Psoas muscle (tissue), 8 donors: Measurements from ENCODE around the gene PSD4. TPM values are rescaled to one million over a fixed set of nuclear protein-coding genes. Genes with fewer than 3 reads are reported as not detected.

Experiments used
- ATAC-seq, 4 donors: fragments of 200-7000 bp; cut with Tn5 transposase; one replicate each; pipeline ENCODE4 v1.9.1; 2020; ENCODE audit warnings: moderate library complexity in 3 of 4, mild to moderate bottlenecking in 2 of 4
- DNase-seq, 2 donors: peaks; one replicate each; pipeline ENCODE4 v3.0.0-alpha.2; 2020
- H3K27ac ChIP-seq: fragments of 200-600 bp; one replicate; pipeline ENCODE4 v1.8.0; 2022
- H3K27me3 ChIP-seq, 3 donors: fragments of 200-600 bp in 1 of 3; one replicate each; pipeline versions ENCODE4 v1.6.1 to v1.8.0; 2013 to 2022; ENCODE audit warnings: low read length in 2 of 3, mild to moderate bottlenecking in 2 of 3, moderate library complexity in 1 of 3; ENCODE audit not compliant: insufficient read depth in 3 of 3
- H3K36me3 ChIP-seq, 2 donors: fragments of 200-600 bp in 1 of 2; one replicate each; pipeline versions ENCODE4 v1.6.1 to v1.8.0; 2013 to 2022; ENCODE audit warnings: low read depth in 1 of 2, mild to moderate bottlenecking in 1 of 2, moderate library complexity in 1 of 2; ENCODE audit not compliant: insufficient read depth in 1 of 2
- H3K4me1 ChIP-seq: fragments of 200-600 bp; one replicate; pipeline ENCODE4 v1.8.0; 2022
- H3K4me3 ChIP-seq: fragments of 200-600 bp; one replicate; pipeline ENCODE4 v1.8.0; 2022; ENCODE audit warnings: mild to moderate bottlenecking
- H3K9me3 ChIP-seq: fragments of 200-600 bp; one replicate; pipeline ENCODE4 v1.8.0; 2022
- CTCF ChIP-seq: fragments of 200-600 bp; IDR thresholded peaks from one replicate; pipeline ENCODE4 v1.8.0; 2022; ENCODE audit warnings: antibody characterized with exemption
- WGBS, 3 donors: extraction: QIAGEN DNeasy Blood & Tissue Kit; methylation state at CpG; one replicate each; pipeline versions ENCODE4 v1.1.6 to v1.1.7; 2013; 5-methylcytosine and 5-hydroxymethylcytosine counted together
- intact Hi-C, 2 donors: fragments of 100-400 bp; cut with DNase I; formaldehyde crosslinking; loops; one replicate each; pipeline versions ENCODE4 v1.11.0 to v1.14.2; 2022
- polyA plus RNA-seq, 3 donors: library from polyadenylated mRNA; stranded (reverse); fragments of 200-250 nt; gene quantifications; one replicate each; pipeline ENCODE4 v1.2.3, GENCODE V29; 2013
- total RNA-seq, 4 donors: library from RNA; stranded (reverse); fragmentation: NEBNext Ultra II Directional in 2 of 4; extraction: Animal tissue kit (Norgen Biotek cat#: 25700) in 2 of 4; gene quantifications; one replicate each; pipeline versions ENCODE4 v1.2.1 to v1.2.4, GENCODE V29; 2021 to 2023
- donor health status: healthy with polysubstance abuse.
- donor health status: DM: no; HTN: no; CAD: no; lungs with moderate emphysema.
- donor health status: Bipolar disorder and iron deficiency.
- donor health status: healthy.
- donor health status: DM: yes; HTN: yes; CAD: no.
- donor health status: DM: no; HTN: no; CAD: no.
- donor health status: DM: no; HTN: no; CAD: no.
- donor health status: DM: yes; HTN: yes; CAD: no.

Gene PSD4
- total and polyA plus RNA-seq, 7 donors, result 0.35 to 1.7 (median 0.87) TPM

DNA sequence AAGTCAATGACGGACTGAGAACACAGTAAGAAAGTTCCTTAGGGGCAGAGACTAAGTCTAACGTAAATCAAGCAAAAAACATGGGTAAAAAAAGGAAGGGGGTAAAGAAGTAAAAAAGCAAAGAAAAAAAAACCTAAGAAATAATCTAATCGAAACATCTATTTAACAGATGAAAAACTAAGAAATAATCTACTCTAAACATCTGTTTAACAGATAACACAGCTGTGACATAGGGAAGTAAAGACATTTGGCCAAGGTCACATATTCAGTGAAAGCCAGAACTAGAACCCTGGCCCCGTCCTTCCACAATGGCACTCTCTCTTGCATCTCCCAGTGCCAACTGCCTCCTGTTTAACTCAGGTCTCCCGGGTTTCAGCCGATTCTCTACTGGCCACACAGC lies 48.1 kb downstream of the PSD4 start:
- no peaks in the 10 kb centered on the region for H3K36me3 ChIP-seq

GRCh38 chr2:113223813-113224212 lies 50.0 kb downstream of the PSD4 start:
- no peak for TF ChIP-seq CTCF
- WGBS, 3 donors, result 97 to 99% (median 97%) methylated on average over 1 of the region's 1 CpG
- Histone ChIP-seq H3K9me3 (no peaks in the 10 kb centered on the region), H3K4me3 (no peak overlapping the region), H3K36me3 (no peaks in the 10 kb centered on the region), H3K27me3 (peaks cover 0 to 2% (median 0%) of the 10 kb centered on the region in 3 donors), H3K4me1 (peaks cover 5% of the 10 kb centered on the region), H3K27ac (no peak overlapping the region)
- DNase-seq (no peak), ATAC-seq (no peak)
- intact Hi-C loops, result no loop called here

More for the DNA sequence above, 48.1 kb downstream of the PSD4 start:
- Histone ChIP-seq H3K27me3 (peaks cover 0 to 2% (median 0%) of the 10 kb centered on the region in 3 donors), H3K4me3 (no peak overlapping the region), H3K4me1 (peaks cover 5% of the 10 kb centered on the region), H3K27ac (no peak overlapping the region), H3K9me3 (no peaks in the 10 kb centered on the region)
- intact Hi-C loops, result no loop called here
- 67 to 74% (median 71%) methylated on average over 6 of the region's 6 CpGs for WGBS, 3 donors
- DNase-seq (no peak), ATAC-seq (no peak)
- no peak for TF ChIP-seq CTCF

- no peaks in the 10 kb centered on the region for H3K9me3 ChIP-seq
- no peaks in the 10 kb centered on the region for H3K36me3 ChIP-seq
- H3K27ac ChIP-seq, result no peak overlapping the region
- no peak overlapping the region for H3K4me3 ChIP-seq
- peaks cover 0 to 2% (median 0%) of the 10 kb centered on the region in 3 donors for H3K27me3 ChIP-seq
- no peak for ATAC-seq
- intact Hi-C loops, result no loop called here
- TF ChIP-seq CTCF, result no peak
- no peak for DNase-seq
- no peaks in the 10 kb centered on the region for H3K4me1 ChIP-seq
- WGBS, 3 donors, result 60 to 79% (median 69%) methylated on average over 2 of the region's 2 CpGs
Measured at GRCh38 chr2:113224647-113225236, 51.0 kb downstream of the PSD4 start.

DNA sequence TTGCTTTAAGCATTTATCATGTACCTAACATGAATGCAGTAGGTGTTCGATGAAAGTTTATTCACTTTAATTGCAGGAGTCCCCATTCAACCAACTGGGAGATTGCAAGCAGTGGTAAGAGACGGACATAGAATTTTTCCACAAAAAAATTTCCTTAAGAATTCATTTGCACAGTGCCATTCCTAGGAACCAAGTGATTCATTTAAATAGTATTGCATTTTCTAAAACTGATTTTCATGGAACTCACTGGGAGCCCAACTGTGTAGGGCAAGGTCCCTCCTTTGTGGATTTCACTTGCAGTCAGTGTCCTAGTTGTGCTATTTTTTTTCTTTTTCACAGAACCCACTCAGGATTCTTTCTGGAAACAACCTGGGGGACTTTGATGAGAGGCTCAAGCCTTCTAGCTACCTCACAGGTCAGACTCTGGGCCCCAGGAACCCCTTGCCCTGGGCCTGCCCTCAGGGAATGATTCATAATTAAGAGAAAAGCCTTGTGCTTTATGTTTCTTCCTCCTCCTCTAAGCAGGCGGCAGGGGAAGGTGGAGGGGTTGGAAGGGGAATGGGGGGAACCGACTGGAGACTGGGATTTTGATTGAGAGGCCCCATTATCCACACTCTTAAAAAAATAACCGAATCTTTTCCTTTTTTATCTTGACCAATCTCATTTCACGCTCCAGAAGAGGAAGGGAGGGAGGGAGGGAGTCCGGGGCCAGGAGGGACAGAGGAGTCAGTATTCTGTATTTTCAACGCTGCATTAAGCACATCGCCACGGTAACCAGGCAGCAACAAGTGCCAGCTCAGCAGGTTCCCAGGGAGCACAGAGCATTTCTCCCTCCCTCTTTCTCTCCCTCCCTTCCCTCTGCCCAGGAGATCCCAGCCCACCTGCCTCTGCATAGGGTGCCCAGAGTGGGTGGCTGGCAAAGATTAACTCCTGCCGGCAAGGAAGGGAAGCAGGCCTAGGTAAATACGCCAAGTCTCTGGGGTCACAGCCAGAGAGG lies 51.8 kb downstream of the PSD4 start:
- Histone ChIP-seq H3K4me1 (no peaks in the 10 kb centered on the region), H3K4me3 (no peak overlapping the region), H3K36me3 (no peaks in the 10 kb centered on the region), H3K9me3 (no peaks in the 10 kb centered on the region), H3K27me3 (peaks cover 0 to 2% (median 0%) of the 10 kb centered on the region in 3 donors), H3K27ac (no peak overlapping the region)
- TF ChIP-seq CTCF, result no peak
- WGBS, 3 donors, result 39 to 49% (median 42%) methylated on average over 12 of the region's 12 CpGs
- DNase-seq (no peak), ATAC-seq (peak in 1 of 4 donors; percentile 26)
- intact Hi-C loops, result no loop called here
